ENCODE data around the gene ARHGEF25.
"Not testable (repeated sequence)": the region's sequence is repeated elsewhere in the genome, so short reads cannot be mapped to it uniquely, and the experiment has no call there.

ARHGEF25 gene

GRCh38 chr12:57655541-57656240 lies 44.5 kb downstream of the ARHGEF25 start:
- H3K4me3 ChIP-seq (replicated peaks; ENCODE audit: insufficient read depth, low read length) = no peak overlapping the region
- DNase-seq (ENCODE audit: low read depth in 1 of 2, low spot score in 1 of 2) = no peak
- no peaks in the 10 kb centered on the region for H3K27me3 ChIP-seq (ENCODE audit: insufficient read depth, poor library complexity, severe bottlenecking)
- no peak overlapping the region for H3K27ac ChIP-seq (replicated peaks)
- TF ChIP-seq REST (IDR thresholded peaks at IDR 0.05; ENCODE audit: insufficient replicate concordance, low read depth) (no peak), GABPA (IDR thresholded peaks at IDR 0.05; ENCODE audit: low read depth) (no peak), CTCF (IDR thresholded peaks at IDR 0.05; ENCODE audit: insufficient read depth, low read length) (no peak), POLR2AphosphoS5 (IDR thresholded peaks at IDR 0.05; ENCODE audit: low read depth) (no peak), SPI1 (IDR thresholded peaks at IDR 0.05; ENCODE audit: borderline replicate concordance, low read depth) (no peak)

GRCh38 chr12:57656408-57656807 lies 45.2 kb downstream of the ARHGEF25 start:
- not testable (repeated sequence) for DNase-seq (ENCODE audit: low read depth in 1 of 2, low spot score in 1 of 2); H3K4me3 ChIP-seq (replicated peaks; ENCODE audit: insufficient read depth, low read length); H3K27me3 ChIP-seq (ENCODE audit: insufficient read depth, poor library complexity, severe bottlenecking); H3K27ac ChIP-seq (replicated peaks)

GRCh38 chr12:57657744-57658143 lies 46.5 kb downstream of the ARHGEF25 start:
- TF ChIP-seq POLR2AphosphoS5 (IDR thresholded peaks at IDR 0.05; ENCODE audit: low read depth) (no peak), REST (IDR thresholded peaks at IDR 0.05; ENCODE audit: insufficient replicate concordance, low read depth) (no peak), GABPA (IDR thresholded peaks at IDR 0.05; ENCODE audit: low read depth) (no peak), SPI1 (IDR thresholded peaks at IDR 0.05; ENCODE audit: borderline replicate concordance, low read depth) (no peak), CTCF (IDR thresholded peaks at IDR 0.05; ENCODE audit: insufficient read depth, low read length) (no peak)
- no peak for DNase-seq (ENCODE audit: low read depth in 1 of 2, low spot score in 1 of 2)
- Histone ChIP-seq H3K27ac (replicated peaks) (no peak overlapping the region), H3K27me3 (ENCODE audit: insufficient read depth, poor library complexity, severe bottlenecking) (no peaks in the 10 kb centered on the region), H3K4me3 (replicated peaks; ENCODE audit: insufficient read depth, low read length) (no peak overlapping the region)

- no peak for TF ChIP-seq SPI1 (IDR thresholded peaks at IDR 0.05; ENCODE audit: borderline replicate concordance, low read depth)
- TF ChIP-seq CTCF (IDR thresholded peaks at IDR 0.05; ENCODE audit: insufficient read depth, low read length) = no peak
- no peak for TF ChIP-seq REST (IDR thresholded peaks at IDR 0.05; ENCODE audit: insufficient replicate concordance, low read depth)
- no peak for TF ChIP-seq POLR2AphosphoS5 (IDR thresholded peaks at IDR 0.05; ENCODE audit: low read depth)
- no peak overlapping the region for H3K27ac ChIP-seq (replicated peaks)
These were observed 47.7 kb downstream of the ARHGEF25 start for GRCh38 chr12:57658890-57659289.

More at GRCh38 chr12:57658890-57659289, 47.7 kb downstream of the ARHGEF25 start:
- Histone ChIP-seq H3K27me3 (ENCODE audit: insufficient read depth, poor library complexity, severe bottlenecking) (no peaks in the 10 kb centered on the region), H3K4me3 (replicated peaks; ENCODE audit: insufficient read depth, low read length) (no peak overlapping the region)
- DNase-seq (ENCODE audit: low read depth in 1 of 2, low spot score in 1 of 2) = no peak

Measured in HL-60 (cell line).